Subcutaneous adipose tissue (tissue), 4 donors: ENCODE results near the gene PPP1R14D. TPM values are rescaled to one million over a fixed set of nuclear protein-coding genes. Genes with fewer than 3 reads are reported as not detected.

Experiments used
- CTCF ChIP-seq: fragments of 450-650 bp; IDR thresholded peaks from one replicate; pipeline ENCODE4 v1.5.1; 2016; ENCODE audit warnings: low read depth, mild to moderate bottlenecking, control low read depth, antibody characterized with exemption, moderate library complexity
- total RNA-seq, 4 donors: library from RNA; depleted of rRNA; stranded (reverse); fragments of >200 nt; gene quantifications; one replicate each; pipeline ENCODE4 v1.1.0, GENCODE V29; 2016

Gene PPP1R14D
- total RNA-seq, 4 donors from 2014 or later: not detected

DNA sequence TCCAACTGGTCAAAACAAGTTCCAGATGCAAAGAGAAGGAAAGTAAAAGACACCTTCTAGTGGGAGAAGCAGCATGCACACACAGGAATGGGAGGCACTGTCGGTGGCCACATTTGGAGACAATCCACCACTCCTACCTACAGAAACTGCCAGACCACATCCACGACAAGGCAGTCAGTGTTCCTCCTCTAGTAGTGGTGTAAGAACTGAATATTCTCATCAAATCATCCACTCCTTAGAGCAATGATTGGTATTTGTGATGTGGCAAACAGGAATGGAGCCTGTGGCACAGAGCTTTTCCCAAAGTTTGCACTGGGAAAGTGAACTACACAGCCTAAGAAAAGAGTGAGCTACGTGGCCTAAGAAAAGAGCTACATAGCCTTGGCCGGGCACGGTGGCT lies 10.2 kb upstream of the PPP1R14D start:
- TF ChIP-seq CTCF: no peak

- TF ChIP-seq CTCF: no peak
These were observed 7.5 kb upstream of the PPP1R14D start for GRCh38 chr15:40836020-40836419.

GRCh38 chr15:40832903-40833302 lies 4.4 kb upstream of the PPP1R14D start:
- TF ChIP-seq CTCF: no peak

DNA sequence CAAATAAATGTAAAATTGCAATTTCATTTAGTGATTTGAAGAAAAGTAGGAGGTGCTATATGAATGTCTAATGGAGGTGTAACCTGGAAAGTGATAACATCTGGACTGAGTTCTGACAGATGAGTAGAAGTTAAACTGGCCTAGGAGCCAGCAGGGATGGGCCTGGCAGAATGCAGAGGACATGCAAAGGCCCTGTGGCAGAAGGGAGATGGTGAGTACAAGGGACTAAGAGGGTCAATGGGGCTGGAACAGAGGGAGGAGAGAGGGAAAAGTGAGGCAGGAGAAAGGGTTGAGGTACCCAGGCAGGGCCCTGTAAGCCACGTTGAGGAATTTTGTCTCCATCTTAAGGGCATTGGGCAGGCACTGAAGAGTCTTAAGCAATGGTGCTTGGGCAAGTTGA lies 3.4 kb upstream of the PPP1R14D start:
- no peak for TF ChIP-seq CTCF

DNA sequence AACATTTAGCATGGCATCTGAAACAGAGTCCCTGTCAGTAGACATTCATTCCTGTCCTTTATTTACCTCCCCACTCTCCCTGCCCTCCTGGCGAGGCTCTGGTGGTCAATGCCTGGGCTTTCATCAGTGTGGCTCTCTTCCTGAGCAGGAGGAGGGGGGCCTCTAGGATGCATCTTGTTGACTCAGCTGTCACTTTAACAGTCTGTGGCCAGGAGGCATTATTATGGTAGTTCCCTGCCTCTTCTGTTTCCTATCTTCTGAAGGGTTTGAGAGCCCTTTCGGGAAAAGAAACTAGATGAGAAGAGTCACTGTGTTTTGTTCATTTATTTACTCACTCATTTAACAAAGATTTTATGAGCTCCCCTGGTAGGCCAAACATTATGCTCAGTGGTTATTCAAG lies 2.4 kb upstream of the PPP1R14D start:
- no peak for TF ChIP-seq CTCF

DNA sequence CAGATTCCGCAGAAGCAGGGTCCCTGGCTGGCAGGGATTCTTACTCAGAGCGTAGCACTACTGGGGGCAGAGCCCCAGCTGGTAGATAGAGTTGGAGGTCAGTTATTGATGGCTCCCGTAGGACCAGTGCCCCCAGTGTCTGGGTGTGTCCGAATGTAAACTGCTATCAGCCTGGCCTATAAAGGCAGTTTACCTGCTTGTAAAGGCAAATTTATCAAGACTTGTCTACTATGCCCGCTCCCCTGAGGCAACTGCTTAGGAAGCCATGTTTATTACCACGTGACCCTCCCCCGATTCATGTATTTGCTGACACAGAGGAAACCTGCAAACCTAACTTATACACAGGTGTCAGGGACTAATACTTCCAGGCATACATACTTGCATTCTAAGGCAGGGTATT lies 607 bp upstream of the PPP1R14D start:
- no peak for TF ChIP-seq CTCF

DNA sequence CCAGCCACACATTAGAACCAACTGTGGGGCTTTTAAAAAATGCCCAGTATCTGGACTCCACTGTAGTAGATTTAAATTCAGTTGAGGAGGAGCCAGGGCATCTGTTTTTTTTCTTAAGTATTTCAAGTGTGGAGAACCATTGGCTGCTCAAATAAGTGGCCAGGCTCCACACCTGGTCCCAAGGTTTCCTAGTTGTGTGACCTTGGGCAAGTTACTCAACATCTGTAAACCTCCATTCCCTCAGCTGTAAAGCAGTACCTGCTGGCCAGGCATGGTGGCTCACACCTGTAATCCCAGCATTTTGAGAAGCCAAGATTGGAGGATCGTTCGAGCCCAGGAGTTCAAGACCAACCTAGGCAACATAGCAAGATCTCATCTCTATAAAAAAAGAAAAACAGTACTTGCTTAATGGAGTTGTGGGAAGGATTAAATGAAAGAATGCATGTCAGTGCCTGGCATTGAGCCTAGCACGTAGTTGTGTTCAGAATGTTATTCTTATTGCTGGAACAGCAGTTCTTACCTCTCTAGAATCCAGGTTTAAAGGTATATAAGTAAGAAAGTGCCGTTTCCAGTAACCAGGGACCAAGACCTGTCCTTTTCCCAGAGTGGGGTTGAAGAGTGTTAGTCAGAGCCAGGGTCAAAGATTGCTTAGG lies 2.0 kb downstream of the PPP1R14D start:
- TF ChIP-seq CTCF: no peak
